Measurements from ENCODE around the gene BNIP1.
"Not testable (repeated sequence)": the region's sequence is repeated elsewhere in the genome, so short reads cannot be mapped to it uniquely, and the experiment has no call there.

BNIP1 gene, protein sequence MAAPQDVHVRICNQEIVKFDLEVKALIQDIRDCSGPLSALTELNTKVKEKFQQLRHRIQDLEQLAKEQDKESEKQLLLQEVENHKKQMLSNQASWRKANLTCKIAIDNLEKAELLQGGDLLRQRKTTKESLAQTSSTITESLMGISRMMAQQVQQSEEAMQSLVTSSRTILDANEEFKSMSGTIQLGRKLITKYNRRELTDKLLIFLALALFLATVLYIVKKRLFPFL

GRCh38 chr5:173144200-173145176, at the start of gene BNIP1:
Gene BNIP1 (plus strand): TSS chr5:173144531. CDS start chr5:173144546, 15 bp downstream.
- DNase-seq (ENCODE audit: low read depth in 2 of 3, low spot score in 1 of 3) = peak; percentile 93 to 98 (median 95)

DNA sequence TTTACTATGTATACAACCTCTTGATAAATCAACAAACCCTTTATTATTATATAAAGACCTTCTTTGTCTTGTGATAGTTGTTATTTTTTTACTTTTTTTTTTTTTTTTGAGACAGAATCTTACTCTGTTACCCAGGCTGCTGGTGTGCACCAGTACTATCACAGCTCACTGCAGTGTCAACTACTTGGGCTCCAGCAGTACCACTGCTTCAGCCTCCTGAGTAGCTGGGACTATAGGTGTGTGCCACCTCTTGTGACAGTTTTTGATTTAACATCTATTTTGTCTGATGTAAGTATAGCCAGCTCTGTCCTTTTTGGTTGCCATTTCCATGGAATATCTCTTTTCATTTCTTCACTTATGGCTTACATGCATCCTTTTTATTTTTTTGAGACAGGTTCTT, 45.5 kb upstream of the BNIP1 start:
- no peak for DNase-seq (ENCODE audit: low read depth in 2 of 3, low spot score in 1 of 3)

- DNase-seq (ENCODE audit: low read depth in 2 of 3, low spot score in 1 of 3) = no peak
These were observed 44.9 kb upstream of the BNIP1 start for GRCh38 chr5:173099461-173099860.

- DNase-seq (ENCODE audit: low read depth in 2 of 3, low spot score in 1 of 3) = no peak
These were observed 43.1 kb upstream of the BNIP1 start for GRCh38 chr5:173101245-173101644.

DNA sequence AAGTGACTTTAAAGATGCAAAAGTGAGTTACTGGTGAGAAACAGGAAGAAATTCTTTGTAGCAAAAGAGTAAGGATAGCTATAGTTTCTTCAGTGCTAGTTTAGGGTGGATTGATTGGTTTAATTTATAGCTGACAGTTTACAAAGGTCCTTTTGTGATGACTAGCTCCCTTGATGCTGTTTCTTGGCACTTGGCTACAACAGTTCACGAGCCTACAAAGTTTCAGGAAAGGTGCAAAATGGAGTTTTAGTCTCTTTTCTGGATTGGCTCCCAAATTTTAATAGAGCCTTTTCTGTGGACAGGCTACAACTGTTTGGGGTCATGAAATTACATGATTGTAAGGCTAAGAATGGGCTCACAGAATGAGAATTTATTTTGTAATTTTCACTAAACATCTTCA, 40.9 kb upstream of the BNIP1 start:
- no peak for DNase-seq (ENCODE audit: low read depth in 2 of 3, low spot score in 1 of 3)

DNA sequence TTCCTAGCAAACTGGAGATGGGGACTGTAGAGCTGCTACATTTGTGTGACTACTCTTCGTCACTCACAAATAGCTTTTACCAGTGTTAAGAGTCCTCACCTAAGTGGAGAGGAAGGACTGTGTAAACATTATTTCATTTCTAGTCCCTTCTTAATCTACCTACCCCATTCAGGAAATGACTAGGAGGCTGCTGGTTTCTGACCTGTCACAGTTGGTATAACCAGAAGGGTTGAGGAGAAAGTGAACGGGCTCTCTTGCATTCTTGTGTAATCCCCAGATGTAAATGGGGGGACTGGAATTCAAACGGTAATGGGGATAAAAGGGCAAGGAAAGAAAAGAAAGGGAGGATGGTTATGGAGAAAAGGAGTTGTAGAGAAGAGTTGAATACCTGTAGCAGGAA, 35.4 kb upstream of the BNIP1 start:
- no peak for DNase-seq (ENCODE audit: low read depth in 2 of 3, low spot score in 1 of 3)

GRCh38 chr5:173114536-173114935, 29.8 kb upstream of the BNIP1 start:
- no peak for DNase-seq (ENCODE audit: low read depth in 2 of 3, low spot score in 1 of 3)

GRCh38 chr5:173119719-173120118, 24.6 kb upstream of the BNIP1 start:
- DNase-seq (ENCODE audit: low read depth in 2 of 3, low spot score in 1 of 3) = no peak

GRCh38 chr5:173123416-173123815, 20.9 kb upstream of the BNIP1 start:
- no peak for DNase-seq (ENCODE audit: low read depth in 2 of 3, low spot score in 1 of 3)

- DNase-seq (ENCODE audit: low read depth in 2 of 3, low spot score in 1 of 3) = not testable (repeated sequence)
These were observed 12.2 kb upstream of the BNIP1 start for GRCh38 chr5:173132166-173132565.

GRCh38 chr5:173138707-173139106, 5.6 kb upstream of the BNIP1 start:
- no peak for DNase-seq (ENCODE audit: low read depth in 2 of 3, low spot score in 1 of 3)

- DNase-seq (ENCODE audit: low read depth in 2 of 3, low spot score in 1 of 3) = no peak
These were observed 4.7 kb upstream of the BNIP1 start for GRCh38 chr5:173139631-173140030.

DNA sequence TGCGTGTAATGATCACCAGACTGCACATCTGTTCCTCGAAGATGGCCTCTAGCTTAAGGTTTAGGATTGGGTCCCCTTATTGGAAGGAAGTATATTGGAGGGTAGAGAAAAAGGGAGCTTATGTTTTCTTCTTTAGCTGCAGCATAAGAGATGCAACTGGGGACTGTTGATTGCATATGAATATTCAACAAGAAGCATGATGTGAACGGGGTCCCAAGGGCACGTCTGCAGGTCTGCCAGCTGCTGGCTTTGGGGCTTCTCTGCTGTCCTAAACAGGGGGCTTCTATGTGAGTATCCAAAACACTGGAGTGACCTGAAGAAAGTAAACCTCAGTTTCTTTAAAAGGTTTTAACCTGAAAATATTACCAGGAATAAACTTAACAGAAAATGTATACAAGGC, 3.6 kb upstream of the BNIP1 start:
- no peak for DNase-seq (ENCODE audit: low read depth in 2 of 3, low spot score in 1 of 3)

GRCh38 chr5:173143567-173143966, 764 bp upstream of the BNIP1 start:
- no peak for DNase-seq (ENCODE audit: low read depth in 2 of 3, low spot score in 1 of 3)

DNA sequence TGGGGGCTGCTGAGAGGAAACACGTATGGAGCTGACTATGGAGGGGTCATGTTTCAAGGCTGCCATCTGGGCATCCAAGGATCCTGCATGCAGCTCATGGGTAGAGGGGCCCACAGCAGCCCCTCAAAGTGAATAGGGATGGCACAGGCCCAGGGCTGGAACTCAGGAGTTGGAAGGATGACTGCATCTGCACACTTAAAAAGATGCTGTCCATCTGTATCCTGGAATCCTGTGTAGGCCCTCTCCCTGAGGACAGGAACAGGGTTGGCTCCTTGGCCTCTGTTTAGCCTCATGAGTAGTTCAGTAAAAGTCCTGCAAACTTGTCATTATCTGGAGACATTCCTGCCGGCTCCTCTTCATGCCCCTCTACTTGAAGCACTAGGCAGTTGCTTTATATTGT, 4.0 kb downstream of the BNIP1 start:
- DNase-seq (ENCODE audit: low read depth in 2 of 3, low spot score in 1 of 3) = no peak

DNA sequence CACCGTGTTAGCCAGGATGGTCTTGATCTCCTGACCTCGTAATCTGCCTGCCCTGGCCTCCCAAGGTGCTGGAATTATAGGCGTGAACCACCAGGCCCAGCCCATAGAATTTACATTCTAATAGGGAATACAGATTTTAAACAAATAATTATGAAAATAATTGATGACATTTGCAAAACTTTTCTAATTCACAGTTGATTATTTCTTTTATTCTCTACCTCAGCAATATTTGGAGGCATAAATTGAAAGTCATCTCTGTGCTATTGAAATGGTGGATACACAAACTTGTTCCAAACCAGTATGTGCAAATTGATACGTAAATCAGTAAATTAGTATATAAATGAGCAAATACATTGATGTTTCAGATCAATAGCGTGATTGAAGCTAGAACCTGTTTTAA, 8.2 kb downstream of the BNIP1 start:
- DNase-seq (ENCODE audit: low read depth in 2 of 3, low spot score in 1 of 3) = no peak

DNA sequence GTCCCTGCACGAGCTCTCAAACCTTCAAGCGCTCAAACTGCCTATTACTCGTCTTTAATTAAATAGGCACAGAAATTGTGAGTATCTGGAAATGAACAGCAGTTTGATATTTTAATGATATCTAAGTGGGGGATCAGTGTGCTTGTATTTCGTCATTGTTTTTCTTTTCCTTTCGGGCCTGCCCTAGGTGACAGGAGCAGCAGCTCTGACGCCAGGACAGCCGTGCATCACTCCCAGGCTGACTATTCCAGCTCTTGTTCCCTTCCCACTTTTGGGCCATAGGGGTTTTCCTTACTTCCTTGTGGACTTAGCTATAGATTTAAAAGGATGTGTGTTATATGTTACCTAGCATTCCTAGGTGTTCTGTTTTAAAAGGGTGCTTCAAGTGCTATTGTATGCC, 9.5 kb downstream of the BNIP1 start:
- DNase-seq (ENCODE audit: low read depth in 2 of 3, low spot score in 1 of 3) = no peak

- not testable (repeated sequence) for DNase-seq (ENCODE audit: low read depth in 2 of 3, low spot score in 1 of 3)
These were observed 10.3 kb downstream of the BNIP1 start for GRCh38 chr5:173154619-173155018.

DNA sequence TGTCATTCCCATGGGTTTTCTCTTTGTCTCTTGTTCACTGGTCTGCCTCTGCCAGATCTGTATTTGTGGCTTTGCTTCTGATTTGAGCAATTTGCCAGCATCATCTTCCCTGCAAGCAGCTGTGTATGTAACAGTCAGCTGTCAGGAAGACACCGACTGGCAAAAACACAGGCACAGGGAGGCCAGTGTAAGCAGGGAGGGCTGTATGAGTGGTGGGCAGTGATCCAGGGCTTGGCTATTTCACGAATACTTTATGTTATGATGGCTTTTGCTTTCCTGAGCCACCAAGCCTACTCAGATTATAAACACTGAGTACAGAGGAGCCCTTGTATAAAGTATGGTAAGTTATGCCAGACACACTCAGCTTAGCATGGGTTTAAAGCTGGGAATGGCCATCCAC, 11.6 kb downstream of the BNIP1 start:
- no peak for DNase-seq (ENCODE audit: low read depth in 2 of 3, low spot score in 1 of 3)

- DNase-seq (ENCODE audit: low read depth in 2 of 3, low spot score in 1 of 3) = no peak
These were observed 14.0 kb downstream of the BNIP1 start for GRCh38 chr5:173158366-173158765.

DNA sequence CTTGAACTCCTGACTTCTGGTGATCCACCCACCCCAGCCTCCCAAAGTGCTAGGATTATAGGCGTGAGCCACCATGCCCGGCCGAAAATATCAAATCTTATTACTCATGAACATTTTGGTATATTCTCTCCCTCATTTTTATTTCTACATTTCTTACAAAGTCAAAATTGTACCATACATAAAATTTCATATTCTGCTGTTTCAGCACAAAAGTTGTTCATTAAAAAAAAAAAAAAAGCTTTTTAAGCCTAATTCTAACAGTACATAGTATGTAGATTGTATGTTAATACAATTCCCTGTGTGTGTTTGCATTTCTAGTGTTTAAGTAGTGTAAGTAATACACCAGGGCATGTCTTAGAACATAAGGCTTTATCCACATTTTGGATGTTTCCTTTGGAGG, 14.9 kb downstream of the BNIP1 start:
- DNase-seq (ENCODE audit: low read depth in 2 of 3, low spot score in 1 of 3) = no peak

- no peak for DNase-seq (ENCODE audit: low read depth in 2 of 3, low spot score in 1 of 3)
These were observed 16.8 kb downstream of the BNIP1 start for GRCh38 chr5:173161148-173161547.

Measured in stimulated activated CD4-positive, alpha-beta T cell treated with anti-CD3 and anti-CD28 coated beads, Interleukin-12 subunit alpha, Interleukin-12 subunit beta, amount 100 ng/mL, for 48 hours (primary cell).